Liver (tissue), 9 donors: ENCODE data around the gene MMP2. TPM values are rescaled to one million over a fixed set of nuclear protein-coding genes. Genes with fewer than 3 reads are reported as not detected.

Experiments used
- DNase-seq: peaks from one replicate; pipeline ENCODE4 v3.0.0-alpha.2; 2017; ENCODE audit warnings: low spot score
- H3K27ac ChIP-seq, 2 donors: one replicate each; pipeline ENCODE4 v1.7.0; 2013; ENCODE audit warnings: inconsistent platforms in 2 of 2, low read length in 2 of 2, control low read depth in 1 of 2, low read depth in 1 of 2, mild to moderate bottlenecking in 1 of 2
- H3K27me3 ChIP-seq, 4 donors: one replicate each; pipeline versions ENCODE4 v1.6.1 to v1.7.0; 2013; ENCODE audit warnings: low read length in 3 of 4, inconsistent platforms in 1 of 4, mild to moderate bottlenecking in 1 of 4, moderate library complexity in 1 of 4; ENCODE audit not compliant: control insufficient read depth in 4 of 4, insufficient read depth in 4 of 4
- H3K36me3 ChIP-seq, 4 donors: one replicate each; pipeline versions ENCODE4 v1.6.1 to v1.7.0; 2013; ENCODE audit warnings: low read length in 3 of 4, mild to moderate bottlenecking in 3 of 4, low read depth in 1 of 4, moderate library complexity in 1 of 4; ENCODE audit not compliant: control insufficient read depth in 4 of 4, insufficient read depth in 3 of 4
- H3K4me1 ChIP-seq, 4 donors: one replicate each; pipeline versions ENCODE4 v1.6.1 to v1.7.0; 2013; ENCODE audit warnings: low read length in 3 of 4, mild to moderate bottlenecking in 3 of 4, moderate library complexity in 1 of 4; ENCODE audit not compliant: control insufficient read depth in 4 of 4, insufficient read depth in 4 of 4
- H3K4me3 ChIP-seq, 3 donors: one replicate each; pipeline versions ENCODE4 v1.6.1 to v1.7.0; 2013; ENCODE audit warnings: low read length in 3 of 3, control low read depth in 1 of 3, low read depth in 1 of 3, mild to moderate bottlenecking in 1 of 3
- H3K9ac ChIP-seq, 2 donors: one replicate each; pipeline ENCODE4 v1.7.0; 2013; ENCODE audit warnings: low read length in 2 of 2, mild to moderate bottlenecking in 2 of 2, moderate library complexity in 2 of 2, control low read depth in 1 of 2, low read depth in 1 of 2
- H3K9me3 ChIP-seq, 4 donors: one replicate each; pipeline versions ENCODE4 v1.6.1 to v1.7.0; 2013; ENCODE audit warnings: low read length in 3 of 4; ENCODE audit not compliant: control insufficient read depth in 4 of 4
- ATF3 ChIP-seq: IDR thresholded peaks from 2 replicates; pipeline ENCODE4 v1.6.1; 2016; ENCODE audit warnings: antibody characterized with exemption
- CTCF ChIP-seq: fragments of 150-350 bp; IDR thresholded peaks from 2 replicates; pipeline ENCODE4 v1.5.1; 2017; ENCODE audit warnings: improper control_type of control experiment, low read depth, low read length; ENCODE audit not compliant: missing input control
- EGR1 ChIP-seq, 2 donors: IDR thresholded peaks; 2 replicates each; pipeline ENCODE4 v1.6.1; 2016 to 2018; ENCODE audit warnings: antibody characterized with exemption in 2 of 2, low read depth in 2 of 2
- FOXA1 ChIP-seq: IDR thresholded peaks from 2 replicates; pipeline ENCODE4 v1.6.1; 2016; ENCODE audit warnings: antibody characterized with exemption
- FOXA2 ChIP-seq: IDR thresholded peaks from 2 replicates; pipeline ENCODE4 v1.6.1; 2016; ENCODE audit warnings: antibody characterized with exemption
- GABPA ChIP-seq, 2 donors: IDR thresholded peaks in 1 of 2; conservative IDR thresholded peaks in 1 of 2; 2 replicates each; pipeline ENCODE4 v1.6.1; 2016; ENCODE audit warnings: antibody characterized with exemption in 2 of 2, mild to moderate bottlenecking in 1 of 2, moderate library complexity in 1 of 2
- HNF4A ChIP-seq, 2 donors: conservative IDR thresholded peaks; 2 replicates each; pipeline ENCODE4 v1.6.1; 2016; ENCODE audit warnings: antibody characterized with exemption in 2 of 2, mild to moderate bottlenecking in 2 of 2
- HNF4G ChIP-seq: IDR thresholded peaks from 2 replicates; pipeline ENCODE4 v1.6.1; 2016; ENCODE audit warnings: antibody characterized with exemption
- JUND ChIP-seq, 2 donors: IDR thresholded peaks; 2 replicates each; pipeline ENCODE4 v1.6.1; 2016; ENCODE audit warnings: antibody characterized with exemption in 2 of 2
- NR2F2 ChIP-seq: IDR thresholded peaks from 2 replicates; pipeline ENCODE4 v1.6.1; 2016; ENCODE audit warnings: antibody characterized with exemption
- RAD21 ChIP-seq, 2 donors: IDR thresholded peaks; 2 replicates each; pipeline ENCODE4 v1.6.1; 2016; ENCODE audit warnings: antibody characterized with exemption in 2 of 2, mild to moderate bottlenecking in 2 of 2
- REST ChIP-seq: IDR thresholded peaks from 2 replicates; pipeline ENCODE4 v1.6.1; 2016; ENCODE audit warnings: antibody characterized with exemption, mild to moderate bottlenecking
- RXRA ChIP-seq, 2 donors: IDR thresholded peaks; 2 replicates each; pipeline ENCODE4 v1.6.1; 2017 to 2018; ENCODE audit warnings: antibody characterized with exemption in 2 of 2, mild to moderate bottlenecking in 1 of 2
- SP1 ChIP-seq: IDR thresholded peaks from 2 replicates; pipeline ENCODE4 v1.6.1; 2018; ENCODE audit warnings: antibody characterized with exemption, mild to moderate bottlenecking
- TAF1 ChIP-seq: conservative IDR thresholded peaks from 2 replicates; pipeline ENCODE4 v1.6.1; 2016; ENCODE audit warnings: antibody characterized with exemption, mild to moderate bottlenecking
- YY1 ChIP-seq: IDR thresholded peaks from 2 replicates; pipeline ENCODE4 v1.6.1; 2016; ENCODE audit warnings: antibody characterized with exemption, mild to moderate bottlenecking
- ZBTB33 ChIP-seq: IDR thresholded peaks from 2 replicates; pipeline ENCODE4 v1.6.1; 2016; ENCODE audit warnings: antibody characterized with exemption
- WGBS: extraction: QIAGEN DNeasy Blood & Tissue Kit; methylation state at CpG from one replicate; pipeline ENCODE4 v1.1.7; 2013; 5-methylcytosine and 5-hydroxymethylcytosine counted together
- polyA plus RNA-seq, 2 donors: library from polyadenylated mRNA; stranded (reverse) in 1 of 2; unstranded in 1 of 2; fragments of 200-250 nt in 1 of 2; fragments of >200 nt in 1 of 2; fragmentation: Nextera tagmentation in 1 of 2; extraction: Ambion mirVana in 1 of 2; gene quantifications; one replicate each; pipeline versions ENCODE4 v1.2.1 to v1.2.3, GENCODE V29; 2013 to 2015
- total RNA-seq, 2 donors: library from RNA; depleted of rRNA; stranded (reverse); fragments of >200 nt; gene quantifications; one replicate each; pipeline ENCODE4 v1.2.3, GENCODE V29; 2014
- TF ChIP-seq, protein P1 (sequence below): IDR thresholded peaks from 2 replicates; pipeline ENCODE4 v1.6.1; 2016; ENCODE audit warnings: antibody characterized with exemption
- donor health status: healthy.
- donor health status: healthy.
- donor health status: healthy.
- donor health status: healthy.
- donor health status: healthy.

MMP2 gene
- total and polyA plus RNA-seq, 4 donors = 2.8 to 6.3 (median 5.3) TPM

GRCh38 chr16:55452996-55453395 is 26.0 kb upstream of the MMP2 start:
- Histone ChIP-seq H3K4me3 (no peak overlapping the region), H3K4me1 (no peaks in the 10 kb centered on the region), H3K9me3 (peaks cover 0 to 4% (median 2%) of the 10 kb centered on the region in 4 donors), H3K9ac (no peak overlapping the region), H3K36me3 (no peaks in the 10 kb centered on the region), H3K27ac (no peak overlapping the region), H3K27me3 (no peaks in the 10 kb centered on the region)
- DNase-seq = no peak
- TF ChIP-seq, protein P1, sequence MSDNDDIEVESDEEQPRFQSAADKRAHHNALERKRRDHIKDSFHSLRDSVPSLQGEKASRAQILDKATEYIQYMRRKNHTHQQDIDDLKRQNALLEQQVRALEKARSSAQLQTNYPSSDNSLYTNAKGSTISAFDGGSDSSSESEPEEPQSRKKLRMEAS = no peak
- TF ChIP-seq RAD21 (IDR thresholded peaks at IDR 0.05) (no peak), EGR1 (IDR thresholded peaks at IDR 0.05; ENCODE audit: low read depth in 2 of 2) (no peak), FOXA1 (no peak), TAF1 (no peak), ZBTB33 (no peak), ATF3 (no peak), JUND (IDR thresholded peaks at IDR 0.05) (no peak), HNF4G (no peak), REST (no peak), FOXA2 (no peak), NR2F2 (no peak), RXRA (IDR thresholded peaks at IDR 0.05) (no peak), GABPA (IDR thresholded peaks at IDR 0.05 in 1 of 2, conservative IDR thresholded peaks at IDR 0.05 in 1 of 2) (no peak), CTCF (no peak), HNF4A (conservative IDR thresholded peaks at IDR 0.05) (no peak), YY1 (no peak), SP1 (no peak)
- 76% methylated on average over 2 of the region's 2 CpGs for WGBS
